Neuronal stem cell (in vitro differentiated cells): ENCODE measurements around the gene PER2.

Source experiments
- DNase-seq: peaks from one replicate; pipeline ENCODE4 v3.0.0-alpha.2; 2013; ENCODE audit warnings: low spot score
- H2AFZ ChIP-seq: one replicate; pipeline ENCODE4 v1.6.1; 2013; ENCODE audit warnings: mild to moderate bottlenecking, low read length, inconsistent platforms
- H2AK5ac ChIP-seq: 2 replicates; pipeline ENCODE4 v1.6.1; 2013; ENCODE audit warnings: low read depth, mild to moderate bottlenecking, inconsistent platforms, low read length, moderate library complexity, mixed read lengths
- H2BK120ac ChIP-seq: 2 replicates; pipeline ENCODE4 v1.6.1; 2013; ENCODE audit warnings: low read depth, mild to moderate bottlenecking, inconsistent platforms, low read length, moderate library complexity, mixed read lengths
- H2BK12ac ChIP-seq: one replicate; pipeline ENCODE4 v1.6.1; 2013; ENCODE audit warnings: low read length, inconsistent platforms
- H2BK15ac ChIP-seq: 2 replicates; pipeline ENCODE4 v1.6.1; 2013; ENCODE audit warnings: mild to moderate bottlenecking, low read length, inconsistent platforms, mixed read lengths
- H2BK5ac ChIP-seq: one replicate; pipeline ENCODE4 v1.6.1; 2013; ENCODE audit warnings: inconsistent platforms, mild to moderate bottlenecking, low read length, moderate library complexity
- H3K14ac ChIP-seq: one replicate; pipeline ENCODE4 v1.6.1; 2013; ENCODE audit warnings: low read length, inconsistent platforms
- H3K18ac ChIP-seq: 2 replicates; pipeline ENCODE4 v1.6.1; 2013; ENCODE audit warnings: low read length, inconsistent platforms
- H3K23ac ChIP-seq: 2 replicates; pipeline ENCODE4 v1.6.1; 2013; ENCODE audit warnings: low read depth, mild to moderate bottlenecking, mixed read lengths, low read length, inconsistent platforms; ENCODE audit not compliant: poor library complexity
- H3K27ac ChIP-seq: replicated peaks from 3 replicates; pipeline ENCODE4 v1.5.1; 2013; ENCODE audit warnings: low read length, inconsistent platforms
- H3K27me3 ChIP-seq, 3 experiments: 2 replicates each; pipeline ENCODE4 v1.6.1; 2013; ENCODE audit warnings: low read length in 3 of 3, mild to moderate bottlenecking in 2 of 3, inconsistent platforms in 1 of 3, low read depth in 1 of 3, mixed read lengths in 1 of 3, moderate library complexity in 1 of 3; ENCODE audit not compliant: control insufficient read depth in 3 of 3, insufficient read depth in 3 of 3
- H3K36me3 ChIP-seq, 2 donors: replicated peaks in 1 of 2; 2 replicates each; pipeline ENCODE4 v1.6.1; 2013; ENCODE audit warnings: low read length in 2 of 2; ENCODE audit not compliant: control insufficient read depth in 2 of 2, insufficient read depth in 2 of 2
- H3K4ac ChIP-seq: 2 replicates; pipeline ENCODE4 v1.6.1; 2013; ENCODE audit warnings: inconsistent platforms, mild to moderate bottlenecking, low read length, moderate library complexity
- H3K4me1 ChIP-seq, 2 donors: 1 replicate in 1 of 2; 2 replicates in 1 of 2; pipeline ENCODE4 v1.6.1; 2013; ENCODE audit warnings: low read length in 2 of 2, low read depth in 1 of 2; ENCODE audit not compliant: control insufficient read depth in 2 of 2, insufficient read depth in 1 of 2
- H3K4me2 ChIP-seq: one replicate; pipeline ENCODE4 v1.6.1; 2013; ENCODE audit warnings: mild to moderate bottlenecking, low read length, inconsistent platforms; ENCODE audit not compliant: insufficient read depth, poor library complexity, severe bottlenecking
- H3K4me3 ChIP-seq, 2 donors: 2 replicates each; pipeline ENCODE4 v1.5.1; 2013; ENCODE audit warnings: low read length in 2 of 2, mild to moderate bottlenecking in 2 of 2, inconsistent platforms in 1 of 2, moderate library complexity in 1 of 2
- H3K79me1 ChIP-seq: one replicate; pipeline ENCODE4 v1.6.1; 2013; ENCODE audit warnings: low read depth, mild to moderate bottlenecking, inconsistent platforms, low read length, moderate library complexity
- H3K9ac ChIP-seq: one replicate; pipeline ENCODE4 v1.6.1; 2013; ENCODE audit warnings: mild to moderate bottlenecking, low read depth, low read length, inconsistent platforms; ENCODE audit not compliant: poor library complexity
- H3K9me3 ChIP-seq, 2 donors: replicated peaks in 1 of 2; 2 replicates each; pipeline versions ENCODE3 to v1.6.1; 2013; ENCODE audit warnings: low read length in 2 of 2, mild to moderate bottlenecking in 2 of 2, inconsistent platforms in 1 of 2, low read depth in 1 of 2, mixed read lengths in 1 of 2, moderate library complexity in 1 of 2; ENCODE audit not compliant: control insufficient read depth in 2 of 2, insufficient read depth in 1 of 2
- H4K8ac ChIP-seq: one replicate; pipeline ENCODE4 v1.6.1; 2013; ENCODE audit warnings: low read depth, mild to moderate bottlenecking, inconsistent platforms, low read length, moderate library complexity
- H4K91ac ChIP-seq: one replicate; pipeline ENCODE4 v1.6.1; 2013; ENCODE audit warnings: low read length, low read depth, mild to moderate bottlenecking, inconsistent platforms; ENCODE audit not compliant: poor library complexity
- WGBS, 2 donors: extraction: QIAGEN DNeasy Blood & Tissue Kit; methylation state at CpG; one replicate each; pipeline ENCODE4 v1.1.7; 2013; ENCODE audit warnings: missing lambda C conversion rate in 2 of 2, mixed read lengths in 1 of 2; ENCODE audit not compliant: insufficient read length in 2 of 2, insufficient replicate concordance in 1 of 2; ENCODE audit errors: extremely low coverage in 2 of 2; 5-methylcytosine and 5-hydroxymethylcytosine counted together

PER2 gene

DNA sequence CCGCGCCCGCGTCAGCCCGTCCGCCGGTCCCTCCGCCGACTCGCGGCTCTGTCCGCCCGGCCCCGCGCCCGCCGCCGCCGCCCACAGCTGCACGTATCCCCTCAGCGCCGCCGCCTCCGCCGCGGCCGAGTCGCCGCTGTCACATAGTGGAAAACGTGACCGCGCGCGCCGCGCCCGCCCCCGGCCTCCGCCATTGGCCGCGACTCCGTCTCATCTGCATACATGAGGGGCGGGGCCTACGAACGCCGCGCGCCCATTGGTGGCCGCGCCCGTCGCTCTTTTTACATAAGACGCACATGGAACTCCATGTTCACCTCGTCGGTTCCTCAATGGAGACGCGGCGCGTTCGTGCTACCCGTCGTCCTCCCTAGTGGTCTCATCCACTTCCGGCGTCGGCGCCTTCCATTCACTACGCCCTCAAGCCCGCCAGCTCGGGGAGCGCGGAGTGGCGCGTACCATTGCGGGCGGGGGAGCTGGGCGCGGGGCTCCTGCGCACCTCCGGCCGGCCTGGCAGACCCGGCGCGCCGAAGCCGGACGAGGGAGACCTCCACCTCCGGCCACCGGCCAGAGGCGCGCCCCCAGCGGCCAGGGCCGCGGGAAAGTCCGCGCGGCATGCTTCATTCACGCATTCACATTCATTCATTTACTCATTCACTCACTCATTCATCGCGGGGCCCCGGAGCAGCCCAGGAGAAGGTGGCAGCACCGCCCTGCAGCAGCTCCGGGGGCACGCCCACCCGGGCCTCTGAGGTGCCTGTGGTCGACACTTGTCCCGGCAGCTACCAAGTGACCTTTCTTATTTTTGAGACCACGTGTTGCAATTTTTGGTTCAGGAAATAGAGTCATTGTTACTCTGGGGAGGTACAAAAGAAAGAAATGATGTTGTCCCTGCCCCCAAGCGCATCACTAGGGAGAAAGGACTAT is 502 bp upstream of the PER2 start:
- no peak overlapping the region for H2AK5ac ChIP-seq
- H3K18ac ChIP-seq: peak overlapping the region; percentile 64
- no peak overlapping the region for H2BK5ac ChIP-seq
- no peaks in the 10 kb centered on the region for H3K9me3 ChIP-seq
- H3K4me2 ChIP-seq: peak overlapping the region; percentile 90
- no peak overlapping the region for H4K91ac ChIP-seq
- peak overlapping the region; percentile 67 for H3K27ac ChIP-seq
- no CpG with 5 or more reads among the region's 108 CpGs for WGBS, 2 donors
- H3K14ac ChIP-seq: no peak overlapping the region
- H2BK12ac ChIP-seq: no peak overlapping the region
- H3K4me1 ChIP-seq: peaks cover 35 to 43% of the 10 kb centered on the region in 2 donors
- H3K9ac ChIP-seq: peak overlapping the region; percentile 94
- H3K23ac ChIP-seq: peak overlapping the region; percentile 56
- peak overlapping the region; percentile 86 to 90 for H3K4me3 ChIP-seq
- no peak overlapping the region for H4K8ac ChIP-seq
- H3K36me3 ChIP-seq: no peaks in the 10 kb centered on the region
- no peak overlapping the region for H2BK15ac ChIP-seq
- no peak overlapping the region for H2BK120ac ChIP-seq
- DNase-seq: peak; percentile 99
- peak overlapping the region; percentile 95 for H2AFZ ChIP-seq
- no peaks in the 10 kb centered on the region for H3K27me3 ChIP-seq
- no peaks in the 10 kb centered on the region for H3K79me1 ChIP-seq
- no peak overlapping the region for H3K4ac ChIP-seq

DNA sequence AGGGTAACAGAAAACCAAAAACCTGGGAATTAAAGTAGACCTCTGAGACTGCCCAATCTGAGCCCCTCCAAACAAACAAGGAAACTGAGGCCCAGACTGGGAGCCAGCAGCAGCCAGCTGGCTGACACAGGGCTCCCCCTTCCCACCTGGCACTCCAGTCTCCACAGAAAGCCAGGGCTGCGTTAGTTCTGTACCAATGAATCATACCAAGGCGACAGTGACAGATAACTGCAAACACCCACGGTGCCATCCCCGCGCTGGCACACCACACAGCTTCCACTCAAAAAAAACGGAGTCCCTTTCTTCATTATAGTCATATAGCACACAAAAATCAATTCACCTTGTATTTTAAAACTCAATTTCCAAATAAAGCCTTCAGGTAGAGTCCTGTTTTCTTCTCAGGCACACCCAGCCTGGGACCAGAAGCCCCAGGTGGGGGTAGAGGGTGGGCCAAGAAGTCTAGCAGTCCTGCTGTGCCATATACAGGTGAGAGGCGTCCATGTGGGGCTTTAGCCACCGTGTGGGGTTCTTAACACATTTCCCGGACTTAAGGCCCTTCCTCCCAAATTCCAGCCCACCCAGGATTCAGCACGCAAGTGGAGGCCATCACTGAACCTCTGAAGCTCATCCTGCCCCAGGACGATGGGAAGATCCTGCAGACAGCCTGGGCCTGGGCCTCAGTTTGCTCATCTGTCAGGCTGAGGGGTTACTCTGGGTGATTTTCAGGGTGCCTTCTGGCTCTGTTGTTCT is 1.2 kb downstream of the PER2 start:
- H3K18ac ChIP-seq: no peak overlapping the region
- no peak overlapping the region for H4K91ac ChIP-seq
- peak overlapping the region; percentile 86 to 90 for H3K4me3 ChIP-seq
- H2BK120ac ChIP-seq: no peak overlapping the region
- H2AK5ac ChIP-seq: peak overlapping the region; percentile 17
- no peak overlapping the region for H4K8ac ChIP-seq
- H3K4ac ChIP-seq: no peak overlapping the region
- peak overlapping the region; percentile 90 for H3K4me2 ChIP-seq
- no peak overlapping the region for H3K27ac ChIP-seq
- H3K79me1 ChIP-seq: no peaks in the 10 kb centered on the region
- H3K4me1 ChIP-seq: peaks cover 35 to 43% of the 10 kb centered on the region in 2 donors
- no peak overlapping the region for H2AFZ ChIP-seq
- no CpG with 5 or more reads among the region's 11 CpGs for WGBS, 2 donors
- no peaks in the 10 kb centered on the region for H3K27me3 ChIP-seq
- H3K9me3 ChIP-seq: no peaks in the 10 kb centered on the region
- no peak overlapping the region for H3K9ac ChIP-seq
- no peak overlapping the region for H2BK15ac ChIP-seq
- no peak overlapping the region for H2BK5ac ChIP-seq
- no peak overlapping the region for H2BK12ac ChIP-seq
- H3K23ac ChIP-seq: no peak overlapping the region
- no peak for DNase-seq
- H3K14ac ChIP-seq: no peak overlapping the region
- no peaks in the 10 kb centered on the region for H3K36me3 ChIP-seq

DNA sequence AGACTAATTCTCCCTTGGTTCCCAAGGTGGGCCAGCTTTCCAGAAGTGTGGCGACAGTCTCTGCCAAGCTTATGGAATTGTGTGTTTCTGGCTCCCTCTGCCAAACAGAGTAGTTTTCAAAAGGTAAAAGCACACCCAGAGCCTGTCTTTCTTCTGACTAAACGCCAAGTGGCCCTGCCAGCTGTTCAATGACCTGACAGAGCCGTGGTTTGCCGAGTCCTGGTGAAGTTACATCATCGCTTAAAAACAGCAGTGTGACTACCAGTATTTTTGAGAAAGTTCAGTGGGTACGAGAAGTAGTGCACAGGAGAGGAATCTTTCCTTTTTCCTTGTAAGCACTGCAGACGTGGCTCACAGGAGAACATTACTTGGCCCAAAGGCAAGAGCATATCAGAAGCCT is 1.9 kb downstream of the PER2 start:
- Histone ChIP-seq H3K18ac (no peak overlapping the region), H2AFZ (no peak overlapping the region), H3K23ac (no peak overlapping the region), H4K8ac (no peak overlapping the region), H3K4me3 (no peak overlapping the region), H3K27ac (no peak overlapping the region), H3K36me3 (no peaks in the 10 kb centered on the region), H3K9me3 (no peaks in the 10 kb centered on the region), H3K4ac (no peak overlapping the region), H3K27me3 (no peaks in the 10 kb centered on the region), H2BK5ac (no peak overlapping the region), H3K9ac (no peak overlapping the region), H3K79me1 (peaks cover 1% of the 10 kb centered on the region), H2BK15ac (no peak overlapping the region), H3K4me1 (peaks cover 35 to 43% of the 10 kb centered on the region in 2 donors), H2BK120ac (no peak overlapping the region), H2AK5ac (no peak overlapping the region), H3K14ac (no peak overlapping the region), H4K91ac (no peak overlapping the region), H2BK12ac (no peak overlapping the region), H3K4me2 (no peak overlapping the region)
- WGBS, 2 donors: no CpG with 5 or more reads among the region's 7 CpGs
- DNase-seq: no peak

DNA sequence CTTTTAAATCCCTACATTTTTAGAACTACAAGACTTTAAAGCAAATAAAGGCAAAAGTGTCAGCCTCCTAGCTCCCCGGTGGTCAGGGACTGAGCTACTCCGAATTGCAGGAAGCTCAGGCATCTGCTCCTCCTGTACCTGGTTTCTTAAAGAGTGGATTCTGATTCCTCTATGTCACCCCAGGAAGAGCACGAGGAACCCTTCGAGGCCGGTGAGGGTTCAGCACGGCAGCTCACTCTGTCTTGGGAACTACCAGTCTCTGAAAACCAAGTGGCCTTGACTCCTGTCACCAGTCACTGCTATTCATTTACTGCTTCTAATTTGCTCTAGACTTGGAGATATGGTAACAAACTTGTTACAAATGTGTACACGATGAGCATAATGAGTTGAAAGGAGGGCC is 2.3 kb downstream of the PER2 start:
- Histone ChIP-seq H3K79me1 (peaks cover 1% of the 10 kb centered on the region), H3K4me3 (peak overlapping the region in 1 of 2 donors; percentile 9), H3K9ac (no peak overlapping the region), H3K4ac (no peak overlapping the region), H2AFZ (no peak overlapping the region), H2BK15ac (no peak overlapping the region), H4K8ac (no peak overlapping the region), H3K4me1 (peaks cover 35 to 43% of the 10 kb centered on the region in 2 donors), H3K18ac (no peak overlapping the region), H3K9me3 (no peaks in the 10 kb centered on the region), H4K91ac (no peak overlapping the region), H2AK5ac (no peak overlapping the region), H3K14ac (no peak overlapping the region), H2BK12ac (no peak overlapping the region), H2BK5ac (no peak overlapping the region), H3K4me2 (no peak overlapping the region), H3K23ac (no peak overlapping the region), H3K36me3 (no peaks in the 10 kb centered on the region), H3K27me3 (no peaks in the 10 kb centered on the region), H2BK120ac (no peak overlapping the region), H3K27ac (peak overlapping the region; percentile 49)
- WGBS, 2 donors: no CpG with 5 or more reads among the region's 7 CpGs
- DNase-seq: no peak
